GM12878 (cell line): ENCODE results near the gene RRP15. TPM values are rescaled to one million over a fixed set of nuclear protein-coding genes. Genes with fewer than 3 reads are reported as not detected.

Experiments used
- ATAC-seq: fragments of 200-7000 bp; cut with Tn5 transposase; 3 replicates; pipeline ENCODE4 v1.9.1; 2020; ENCODE audit warnings: mild to moderate bottlenecking, moderate library complexity
- BruUV-seq: library from RNA; stranded (reverse); fragments of 400-500 nt; replicated peaks from 2 replicates; lab custom pipeline; 2021; lab: Mats Ljungman, UMichigan
- CTCF ChIA-PET: fragments of 300-600 bp; sonication (Branson Sonifier 250); formaldehyde crosslinking; extraction: SDS; loops from one replicate; lab custom pipeline; 2021; ENCODE audit warnings: inconsistent platforms; lab: Yijun Ruan, JAX
- POLR2A ChIA-PET: fragments of 350-600 bp; formaldehyde crosslinking; extraction: SDS; loops from one replicate; lab custom pipeline; 2021; ENCODE audit warnings: inconsistent platforms; lab: Charles Lee
- RAD21 ChIA-PET: fragments of 300-600 bp; sonication (Branson Sonifier 250); formaldehyde crosslinking; loops from one replicate; lab custom pipeline; 2023; ENCODE audit warnings: antibody characterized with exemption; ENCODE audit not compliant: unreplicated experiment; lab: Charles Lee
- SMC1A ChIA-PET: fragments of 300-600 bp; sonication (Branson Sonifier 250); formaldehyde crosslinking; loops from one replicate; lab custom pipeline; 2023; ENCODE audit not compliant: unreplicated experiment, uncharacterized antibody; lab: Charles Lee
- DNase-seq: peaks from one replicate; pipeline ENCODE4 v3.0.0-alpha.2; 2011; ENCODE audit warnings: low read depth, low spot score
- FAIRE-seq: peaks from 3 replicates; lab custom pipeline; 2011; peaks lifted over from hg19 to GRCh38; lab: Jason Lieb, UNC
- H2AFZ ChIP-seq: 2 replicates; pipeline ENCODE4 v1.6.0; 2011; ENCODE audit warnings: low read depth, low read length, control low read depth; ENCODE audit not compliant: control insufficient read depth
- H3K27ac ChIP-seq: 2 replicates; pipeline ENCODE4 v1.5.1; 2011; ENCODE audit warnings: control low read depth; ENCODE audit not compliant: control insufficient read depth, insufficient read depth
- H3K27me3 ChIP-seq, 2 experiments: replicated peaks in 1 of 2; 2 replicates each; pipeline versions ENCODE4 v1.6.0 to v1.6.1; 2011; ENCODE audit warnings: low read length in 1 of 2; ENCODE audit not compliant: control insufficient read depth in 2 of 2, insufficient read depth in 2 of 2
- H3K36me3 ChIP-seq, 2 experiments: 2 replicates each; pipeline ENCODE4 v1.5.1; 2011; ENCODE audit warnings: low read length in 1 of 2; ENCODE audit not compliant: control insufficient read depth in 2 of 2, insufficient read depth in 2 of 2
- H3K4me1 ChIP-seq: 2 replicates; pipeline ENCODE4 v1.6.1; 2011; ENCODE audit warnings: mild to moderate bottlenecking, low read length, moderate library complexity, mixed read lengths; ENCODE audit not compliant: control insufficient read depth, insufficient read depth
- H3K4me2 ChIP-seq: 2 replicates; pipeline ENCODE4 v1.6.0; 2011; ENCODE audit warnings: control low read depth; ENCODE audit not compliant: control insufficient read depth, insufficient read depth
- H3K4me3 ChIP-seq: fragments of 200-600 bp; sonication (generic); 2 replicates; pipeline ENCODE4 v1.5.1; 2016
- H3K79me2 ChIP-seq: 2 replicates; pipeline ENCODE4 v1.6.0; 2011; ENCODE audit warnings: low read length; ENCODE audit not compliant: control insufficient read depth, insufficient read depth
- H3K9ac ChIP-seq: 2 replicates; pipeline ENCODE4 v1.8.0; 2011; ENCODE audit warnings: low read length, control low read depth, mixed read lengths; ENCODE audit not compliant: control insufficient read depth, insufficient read depth
- H3K9me3 ChIP-seq: replicated peaks from 3 replicates; pipeline ENCODE4 v1.5.1; 2011; ENCODE audit warnings: mild to moderate bottlenecking, low read length; ENCODE audit not compliant: control insufficient read depth, insufficient read depth
- H4K20me1 ChIP-seq: 2 replicates; pipeline ENCODE4 v1.6.0; 2011; ENCODE audit not compliant: control insufficient read depth, insufficient read depth
- BACH1 ChIP-seq: fragments of 450-650 bp; IDR thresholded peaks from 2 replicates; pipeline ENCODE4 v1.6.1; 2017; ENCODE audit warnings: mild to moderate bottlenecking, borderline replicate concordance
- BCL11A ChIP-seq: IDR thresholded peaks from 2 replicates; pipeline ENCODE4 v1.6.1; 2011; ENCODE audit warnings: low read depth, low read length
- BCL3 ChIP-seq: IDR thresholded peaks from 2 replicates; pipeline ENCODE4 v1.6.1; 2011; ENCODE audit warnings: borderline replicate concordance, low read depth, mild to moderate bottlenecking, moderate library complexity, low read length; ENCODE audit not compliant: insufficient read depth, poor library complexity, severe bottlenecking
- BCLAF1 ChIP-seq: fragments of 450-650 bp; IDR thresholded peaks from 2 replicates; pipeline ENCODE4 v1.6.1; 2017; ENCODE audit warnings: antibody characterized with exemption, mild to moderate bottlenecking, moderate library complexity
- BHLHE40 ChIP-seq, 2 experiments: fragments of 450-650 bp in 1 of 2; IDR thresholded peaks; 2 replicates each; pipeline ENCODE4 v1.6.1; 2011 to 2017; ENCODE audit warnings: low read depth in 2 of 2, borderline replicate concordance in 1 of 2, improper control_type of control experiment in 1 of 2, low read length in 1 of 2, mild to moderate bottlenecking in 1 of 2
- FOXK2 ChIP-seq: fragments of 450-650 bp; IDR thresholded peaks from 2 replicates; pipeline ENCODE4 v1.6.1; 2017; ENCODE audit warnings: mild to moderate bottlenecking, moderate library complexity
- HDGF ChIP-seq: fragments of 450-650 bp; IDR thresholded peaks from 2 replicates; pipeline ENCODE4 v1.6.1; 2016; ENCODE audit warnings: antibody characterized with exemption
- KLF5 ChIP-seq: fragments of 450-650 bp; IDR thresholded peaks from 2 replicates; pipeline ENCODE4 v1.6.1; 2014; ENCODE audit warnings: mild to moderate bottlenecking; ENCODE audit not compliant: partially characterized antibody
- MLLT1 ChIP-seq: fragments of 450-650 bp; IDR thresholded peaks from 2 replicates; pipeline ENCODE4 v1.6.1; 2016; ENCODE audit warnings: mild to moderate bottlenecking
- NFIC ChIP-seq: IDR thresholded peaks from 2 replicates; pipeline ENCODE4 v1.6.1; 2012; ENCODE audit warnings: low read depth, mild to moderate bottlenecking, inconsistent platforms, low read length, moderate library complexity
- NFYA ChIP-seq: IDR thresholded peaks from 2 replicates; pipeline ENCODE4 v1.6.1; 2011; ENCODE audit warnings: low read depth, mild to moderate bottlenecking, low read length, improper control_type of control experiment, borderline replicate concordance
- YY1 ChIP-seq: IDR thresholded peaks from 2 replicates; pipeline ENCODE4 v1.6.1; 2011; ENCODE audit warnings: low read depth, mild to moderate bottlenecking, low read length
- ZBTB4 ChIP-seq: fragments of 450-650 bp; formaldehyde crosslinking; IDR thresholded peaks from 2 replicates; pipeline ENCODE4 v1.4.0; 2022; ENCODE audit warnings: mild to moderate bottlenecking, moderate library complexity
- ZNF24 ChIP-seq: fragments of 450-650 bp; IDR thresholded peaks from 2 replicates; pipeline ENCODE4 v1.6.1; 2017; ENCODE audit warnings: antibody characterized with exemption, mild to moderate bottlenecking
- ZNF274 ChIP-seq: IDR thresholded peaks from one replicate; pipeline ENCODE4 v1.8.0; 2011; ENCODE audit not compliant: insufficient read length, insufficient read depth
- ZNF384 ChIP-seq: IDR thresholded peaks from 2 replicates; pipeline ENCODE4 v1.6.1; 2012; ENCODE audit warnings: low read depth, mild to moderate bottlenecking, low read length, improper control_type of control experiment, borderline replicate concordance
- WGBS: methylation state at CpG from one replicate; pipeline ENCODE4 v1.1.6; 2016; ENCODE audit warnings: low lambda C conversion rate; ENCODE audit not compliant: insufficient replicate concordance, insufficient coverage; ENCODE audit errors: missing lambda C conversion rate; 5-methylcytosine and 5-hydroxymethylcytosine counted together
- in situ Hi-C: fragments of 300-500 bp; cut with MboI; formaldehyde crosslinking; loops from 9 replicates; pipeline ENCODE4 v1.14.3; 2018; ENCODE audit warnings: mixed read lengths
- intact Hi-C: fragments of 100-400 bp; cut with micrococcal nuclease; formaldehyde crosslinking; loops from one replicate; pipeline ENCODE4 v1.14.2; 2022; ENCODE audit not compliant: unreplicated experiment
- polyA plus RNA-seq, 11 experiments: library from polyadenylated mRNA; depleted of rRNA in 4 of 11; unstranded in 6 of 11; stranded (reverse) in 5 of 11; fragments of >200 nt; fragmentation: Nextera tagmentation in 4 of 11; fragmentation: Illumina TruSeq in 1 of 11; extraction: Ambion mirVana in 4 of 11; extraction: Trizol in 1 of 11; gene quantifications; 1 replicate in 1 of 11; 2 replicates in 10 of 11; pipeline versions ENCODE4 v1.2.1 to v1.2.3, GENCODE V29; 2011 to 2016; ENCODE audit warnings: inconsistent platforms in 2 of 11, missing spikeins in 2 of 11, low read depth in 1 of 11
- total RNA-seq, 4 experiments: library from RNA; depleted of rRNA in 3 of 4; stranded (reverse); fragments of >200 nt in 3 of 4; fragmentation: Illumina TruSeq in 1 of 4; extraction: Trizol in 1 of 4; gene quantifications; 2 replicates each; pipeline versions ENCODE4 v1.2.1 to v1.2.3, GENCODE V29; 2013 to 2021

RRP15 gene
- total and polyA plus RNA-seq, 10 of the 15 experiments (the other 5 are each of a cell fraction or from before 2014, with no cell fraction given) = 5.6 to 37.8 (median 19.1) TPM

GRCh38 chr1:218302155-218302554 is 17.1 kb downstream of the RRP15 start:
- intact Hi-C loops = no loop called here
- TF ChIP-seq NFIC (no peak), FOXK2 (no peak), BCLAF1 (no peak), MLLT1 (no peak), KLF5 (no peak), ZBTB4 (CRISPR knock-in tag) (no peak), BCL11A (no peak), BACH1 (no peak), ZNF384 (no peak), HDGF (no peak), BCL3 (no peak), ZNF274 (no peak), YY1 (no peak), NFYA (no peak), ZNF24 (no peak), BHLHE40 (IDR thresholded peaks at IDR 0.05; ENCODE audit: borderline replicate concordance in 1 of 2, low read depth in 2 of 2, low read length in 1 of 2) (no peak)

More at GRCh38 chr1:218302155-218302554, 17.1 kb downstream of the RRP15 start:
- ATAC-seq (no peak), FAIRE-seq (no peak), DNase-seq (no peak)
- H2AFZ ChIP-seq = no peak overlapping the region
- H3K4me1 ChIP-seq = no peaks in the 10 kb centered on the region
- no peak overlapping the region for H3K9ac ChIP-seq
- H3K36me3 ChIP-seq = peaks cover 0 to 4% of the 10 kb centered on the region in 2 experiments; a peak in 2 of 4 replicates
- 97% methylated on average over 3 of the region's 3 CpGs for WGBS
- SMC1A ChIA-PET = interaction anchor here (0.5 to 2.5 kb wide), 2 partner anchors 17 to 1856 kb away, joined by 3 to 7 read pairs; partner anchors contain the start of gene RRP15
- H3K9me3 ChIP-seq = no peaks in the 10 kb centered on the region
- CTCF ChIA-PET = interaction anchor here (0.8 to 1.2 kb wide), 4 partner anchors 12 to 28 kb away, joined by 3 to 4 read pairs (median 4); partner anchors contain the start of gene RRP15
- POLR2A ChIA-PET = interaction anchor here (0.6 kb wide), 1 partner anchor 874 kb away, joined by 3 read pairs; no protein-coding TSS in a partner anchor
- H3K27me3 ChIP-seq = no peaks in the 10 kb centered on the region
- BruUV-seq = no TSS peak
- H4K20me1 ChIP-seq = no peaks in the 10 kb centered on the region
- H3K79me2 ChIP-seq = no peaks in the 10 kb centered on the region; the same call in 1 of the 2 replicates
- H3K4me3 ChIP-seq = no peak overlapping the region
- no peak overlapping the region for H3K4me2 ChIP-seq
- RAD21 ChIA-PET = no interaction called here
- no peak overlapping the region for H3K27ac ChIP-seq
- in situ Hi-C loops = no loop called here
